MM.1S (cell line): ENCODE data around the gene POLR1D.

ENCODE experiments used
- DNase-seq: peaks from one replicate; pipeline ENCODE4 v3.0.0-alpha.2; 2015
- H2AFZ ChIP-seq: fragments of 300-600 bp; sonication (generic); 2 replicates; pipeline ENCODE4 v1.6.0; 2016; ENCODE audit warnings: antibody characterized with exemption, low read length
- H3F3A ChIP-seq: fragments of 300-600 bp; sonication (generic); 2 replicates; pipeline ENCODE4 v1.6.1; 2016; ENCODE audit warnings: mild to moderate bottlenecking, antibody characterized with exemption, low read length, moderate library complexity, mixed read lengths; ENCODE audit not compliant: insufficient read depth
- H3K27ac ChIP-seq: fragments of 300-600 bp; sonication (generic); 2 replicates; pipeline ENCODE4 v1.5.1; 2016; ENCODE audit warnings: mild to moderate bottlenecking, low read length
- H3K27me3 ChIP-seq: fragments of 300-600 bp; sonication (generic); replicated peaks from 2 replicates; pipeline ENCODE4 v1.6.0; 2016; ENCODE audit warnings: low read length; ENCODE audit not compliant: insufficient read depth
- H3K36me3 ChIP-seq: fragments of 300-600 bp; sonication (generic); replicated peaks from 2 replicates; pipeline ENCODE4 v1.6.1; 2016; ENCODE audit warnings: mild to moderate bottlenecking, low read length, mixed read lengths; ENCODE audit not compliant: insufficient read depth
- H3K4me1 ChIP-seq: fragments of 300-600 bp; sonication (generic); 2 replicates; pipeline ENCODE4 v1.6.1; 2016; ENCODE audit warnings: low read length, mixed read lengths
- H3K4me2 ChIP-seq: fragments of 300-600 bp; sonication (generic); 2 replicates; pipeline ENCODE4 v1.6.0; 2016; ENCODE audit warnings: low read depth, low read length
- H3K4me3 ChIP-seq: fragments of 300-600 bp; sonication (generic); 2 replicates; pipeline ENCODE4 v1.5.1; 2016; ENCODE audit warnings: low read length, mixed read lengths
- H3K79me2 ChIP-seq: fragments of 300-600 bp; sonication (generic); 2 replicates; pipeline ENCODE4 v1.6.1; 2016; ENCODE audit warnings: mixed run types, low read length, mixed read lengths
- H3K9ac ChIP-seq: fragments of 300-600 bp; sonication (generic); 2 replicates; pipeline ENCODE4 v1.6.1; 2016; ENCODE audit warnings: low read length, mixed read lengths
- H3K9me2 ChIP-seq: fragments of 300-600 bp; sonication (generic); replicated peaks from 2 replicates; pipeline ENCODE4 v1.6.1; 2016; ENCODE audit warnings: mild to moderate bottlenecking, low read length, mixed read lengths; ENCODE audit not compliant: insufficient read depth
- H3K9me3 ChIP-seq: fragments of 300-600 bp; sonication (generic); replicated peaks from 2 replicates; pipeline ENCODE4 v1.6.1; 2016; ENCODE audit warnings: mild to moderate bottlenecking, low read length, mixed read lengths; ENCODE audit not compliant: insufficient read depth
- H4K20me1 ChIP-seq: fragments of 300-600 bp; sonication (generic); 2 replicates; pipeline ENCODE4 v1.6.1; 2016; ENCODE audit warnings: mild to moderate bottlenecking, low read length, moderate library complexity, mixed read lengths; ENCODE audit not compliant: insufficient read depth
- EZH2 ChIP-seq: fragments of 300-600 bp; sonication (generic); optimal IDR thresholded peaks from 2 replicates; pipeline ENCODE3; 2017; ENCODE audit warnings: low read depth, mild to moderate bottlenecking, antibody characterized with exemption, low read length, mixed read lengths
- EZH2phosphoT487 ChIP-seq: fragments of 300-600 bp; sonication (generic); IDR thresholded peaks from 2 replicates; pipeline ENCODE4 v1.6.1; 2018; ENCODE audit warnings: antibody characterized with exemption, low read length
- TF ChIP-seq, protein P1 (sequence below): fragments of 300-600 bp; sonication (generic); IDR thresholded peaks from 2 replicates; pipeline ENCODE4 v1.5.1; 2016; ENCODE audit warnings: antibody characterized with exemption, low read length, mixed read lengths

Gene POLR1D

DNA sequence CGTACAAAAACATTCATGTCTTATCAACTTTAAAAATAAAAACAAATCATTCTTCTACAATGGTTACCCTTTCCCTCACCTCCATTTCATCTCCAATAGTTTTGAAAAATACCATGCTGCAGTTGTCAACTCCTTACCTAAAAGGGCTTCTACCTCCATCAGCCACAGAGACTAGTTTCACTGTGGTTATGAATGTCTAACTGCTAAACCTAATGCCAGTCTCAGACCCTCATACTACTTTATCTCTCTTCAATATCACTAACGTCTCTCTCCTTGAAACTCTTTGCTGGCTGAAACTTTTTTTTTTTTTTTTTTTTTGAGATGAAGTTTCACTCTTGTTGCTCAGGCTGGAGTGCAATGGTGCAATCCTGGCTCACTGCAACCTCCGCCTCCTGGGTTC is 28.4 kb upstream of the POLR1D start:
- Histone ChIP-seq H4K20me1 (no peaks in the 10 kb centered on the region), H3K36me3 (no peaks in the 10 kb centered on the region), H2AFZ (no peak overlapping the region), H3K4me3 (no peak overlapping the region), H3K4me2 (no peak overlapping the region), H3K9me2 (no peaks in the 10 kb centered on the region), H3K27ac (no peak overlapping the region), H3K79me2 (peaks cover 57% of the 10 kb centered on the region), H3K9me3 (no peaks in the 10 kb centered on the region), H3K4me1 (peaks cover 10% of the 10 kb centered on the region), H3K27me3 (no peaks in the 10 kb centered on the region), H3F3A (no peaks in the 10 kb centered on the region), H3K9ac (no peak overlapping the region)
- TF ChIP-seq, protein P1, sequence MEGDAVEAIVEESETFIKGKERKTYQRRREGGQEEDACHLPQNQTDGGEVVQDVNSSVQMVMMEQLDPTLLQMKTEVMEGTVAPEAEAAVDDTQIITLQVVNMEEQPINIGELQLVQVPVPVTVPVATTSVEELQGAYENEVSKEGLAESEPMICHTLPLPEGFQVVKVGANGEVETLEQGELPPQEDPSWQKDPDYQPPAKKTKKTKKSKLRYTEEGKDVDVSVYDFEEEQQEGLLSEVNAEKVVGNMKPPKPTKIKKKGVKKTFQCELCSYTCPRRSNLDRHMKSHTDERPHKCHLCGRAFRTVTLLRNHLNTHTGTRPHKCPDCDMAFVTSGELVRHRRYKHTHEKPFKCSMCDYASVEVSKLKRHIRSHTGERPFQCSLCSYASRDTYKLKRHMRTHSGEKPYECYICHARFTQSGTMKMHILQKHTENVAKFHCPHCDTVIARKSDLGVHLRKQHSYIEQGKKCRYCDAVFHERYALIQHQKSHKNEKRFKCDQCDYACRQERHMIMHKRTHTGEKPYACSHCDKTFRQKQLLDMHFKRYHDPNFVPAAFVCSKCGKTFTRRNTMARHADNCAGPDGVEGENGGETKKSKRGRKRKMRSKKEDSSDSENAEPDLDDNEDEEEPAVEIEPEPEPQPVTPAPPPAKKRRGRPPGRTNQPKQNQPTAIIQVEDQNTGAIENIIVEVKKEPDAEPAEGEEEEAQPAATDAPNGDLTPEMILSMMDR, result no peak
- TF ChIP-seq EZH2phosphoT487 (no peak), EZH2 (no peak)
- DNase-seq, result no peak

DNA sequence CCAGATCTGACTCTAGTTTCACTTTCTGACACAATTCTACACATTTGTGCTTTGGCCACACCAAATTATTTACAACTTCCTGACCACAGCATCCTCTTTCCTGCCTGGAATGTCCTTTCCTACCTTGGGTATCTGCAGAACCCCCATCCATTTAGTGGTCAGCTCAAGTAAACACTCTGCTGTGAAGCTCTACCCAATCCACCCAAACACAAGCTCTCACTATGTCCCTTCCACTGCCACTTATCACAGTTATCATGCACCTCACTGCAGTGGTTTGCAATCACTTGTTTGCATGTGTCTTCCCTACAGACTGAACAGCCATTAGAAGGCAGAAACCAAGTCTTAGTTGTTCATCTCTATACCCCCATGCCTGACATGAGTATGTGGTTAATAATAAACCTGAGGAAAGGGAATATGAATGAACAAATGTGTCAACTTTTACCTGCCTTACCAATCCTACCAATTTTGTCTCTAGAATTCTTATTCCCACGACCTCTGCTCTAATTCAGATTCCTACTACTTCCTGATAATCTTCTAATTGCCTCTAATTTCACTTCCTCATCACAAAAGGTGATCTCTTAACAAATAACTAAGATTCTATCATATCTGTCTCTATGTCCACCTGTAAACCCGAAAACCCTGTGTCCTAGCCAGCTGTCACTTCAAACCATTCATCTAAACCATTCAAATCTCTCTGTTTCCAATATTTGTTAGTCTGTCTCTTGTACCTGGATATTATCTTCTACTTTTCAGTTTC is 26.5 kb upstream of the POLR1D start:
- Histone ChIP-seq H3K9me3 (no peaks in the 10 kb centered on the region), H3K27me3 (no peaks in the 10 kb centered on the region), H3K27ac (no peak overlapping the region), H3K9ac (no peak overlapping the region), H3K9me2 (no peaks in the 10 kb centered on the region), H3K4me1 (peaks cover 10% of the 10 kb centered on the region), H3K4me3 (no peak overlapping the region), H3F3A (no peaks in the 10 kb centered on the region), H2AFZ (no peak overlapping the region), H3K4me2 (no peak overlapping the region), H3K36me3 (no peaks in the 10 kb centered on the region), H3K79me2 (peaks cover 71% of the 10 kb centered on the region), H4K20me1 (no peaks in the 10 kb centered on the region)
- DNase-seq, result no peak
- TF ChIP-seq, protein P1, result no peak
- TF ChIP-seq EZH2 (no peak), EZH2phosphoT487 (no peak)

DNA sequence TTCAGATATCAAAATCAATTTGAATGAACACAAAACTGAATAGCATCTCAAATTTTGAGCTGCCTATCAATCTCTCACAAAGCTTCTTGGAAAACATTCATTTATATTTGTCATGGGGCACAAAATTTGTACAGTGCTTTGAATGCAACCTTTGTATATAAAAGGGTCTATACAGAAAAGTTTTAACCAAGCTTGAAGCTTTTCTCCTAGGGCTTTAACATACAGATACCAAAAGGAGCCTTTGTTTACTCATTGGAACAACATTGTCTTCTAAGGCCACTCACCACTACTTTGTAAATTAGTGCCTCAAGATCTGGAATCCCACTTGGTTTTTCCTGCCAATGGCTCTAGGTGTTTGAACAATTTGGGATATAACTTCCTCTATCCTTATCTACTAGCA is 22.6 kb upstream of the POLR1D start:
- no peaks in the 10 kb centered on the region for H3K36me3 ChIP-seq
- no peak overlapping the region for H3K9ac ChIP-seq
- H3F3A ChIP-seq, result no peaks in the 10 kb centered on the region
- H3K4me2 ChIP-seq, result no peak overlapping the region
- H3K9me3 ChIP-seq, result no peaks in the 10 kb centered on the region
- no peak overlapping the region for H2AFZ ChIP-seq
- no peak overlapping the region for H3K4me3 ChIP-seq
- TF ChIP-seq EZH2, result no peak
- TF ChIP-seq, protein P1, result no peak
- TF ChIP-seq EZH2phosphoT487, result no peak
- peaks cover 10% of the 10 kb centered on the region for H3K4me1 ChIP-seq
- no peak for DNase-seq
- no peaks in the 10 kb centered on the region for H3K9me2 ChIP-seq
- H3K27ac ChIP-seq, result no peak overlapping the region
- no peaks in the 10 kb centered on the region for H3K27me3 ChIP-seq
- H3K79me2 ChIP-seq, result peaks cover 82% of the 10 kb centered on the region
- no peaks in the 10 kb centered on the region for H4K20me1 ChIP-seq
